ENCODE results near the gene KIAA1143. TPM values are rescaled to one million over a fixed set of nuclear protein-coding genes. Genes with fewer than 3 reads are reported as not detected.

The KIAA1143 gene
- total and polyA plus RNA-seq, 2 experiments from 2014 or later, result 49.2 to 63.9 TPM

GRCh38 chr3:44762170-44762677 is 805 bp upstream of the KIAA1143 start:
- Mint-ChIP-seq H3K4me1 (peaks cover 3% of the 10 kb centered on the region; the same call in 2 of the 3 replicates), H3K27ac (peak overlapping the region; percentile 100), H3K27me3 (ENCODE audit: insufficient read depth, low read depth, poor library complexity) (peaks cover 8% of the 10 kb centered on the region), H3K36me3 (ENCODE audit: low read depth) (peaks cover 78% of the 10 kb centered on the region), H3K4me3 (peak overlapping the region; percentile 93), H3K9me3 (peaks cover 59% of the 10 kb centered on the region)
- H3F3A ChIP-seq (replicated peaks; ENCODE audit: low read depth), result no peaks in the 10 kb centered on the region; the same call in 1 of the 2 replicates
- H3K79me2 ChIP-seq (replicated peaks; ENCODE audit: insufficient read depth), result peaks cover 92% of the 10 kb centered on the region
- peak overlapping the region; percentile 90 for H3K4me2 ChIP-seq
- peaks cover 4% of the 10 kb centered on the region; the same call in 1 of the 2 replicates for H3K9me2 ChIP-seq (ENCODE audit: insufficient read depth)
- peaks cover 20% of the 10 kb centered on the region for H3K36me3 ChIP-seq (ENCODE audit: insufficient read depth)
- DNase-seq (ENCODE audit: low spot score) (no peak), ATAC-seq (no peak)
- peak overlapping the region; percentile 84 for H2AFZ ChIP-seq
- H3K4me1 ChIP-seq (ENCODE audit: insufficient read depth), result no peaks in the 10 kb centered on the region; the same call in 1 of the 2 replicates
- H3K27me3 ChIP-seq (ENCODE audit: insufficient read depth), result no peaks in the 10 kb centered on the region
- TF ChIP-seq JUNB (IDR thresholded peaks at IDR 0.05; ENCODE audit: unreplicated experiment), result no peak
- no peak for TF ChIP-seq CTCF (conservative IDR thresholded peaks at IDR 0.05; ENCODE audit: low read depth in 2 of 2)
- no peak for TF ChIP-seq CREB1 (CRISPR knock-in tag; IDR thresholded peaks at IDR 0.05; ENCODE audit: low read depth)
- TF ChIP-seq POLR2AphosphoS5 (IDR thresholded peaks at IDR 0.05; ENCODE audit: low read depth), result no peak
- TF ChIP-seq STAT1 (IDR thresholded peaks at IDR 0.05; ENCODE audit: unreplicated experiment), result no peak
- TF ChIP-seq ETS1 (IDR thresholded peaks at IDR 0.05), result no peak
- no peak for TF ChIP-seq REST (IDR thresholded peaks at IDR 0.05; ENCODE audit: unreplicated experiment)
- no peak for TF ChIP-seq NANOG (IDR thresholded peaks at IDR 0.05; ENCODE audit: borderline replicate concordance)
- TF ChIP-seq ZNF331 (CRISPR knock-in tag; IDR thresholded peaks at IDR 0.05; ENCODE audit: low read depth), result no peak
- TF ChIP-seq ZNF462 (CRISPR knock-in tag; IDR thresholded peaks at IDR 0.05), result no peak
- no peak for TF ChIP-seq ZNF114 (CRISPR knock-in tag; IDR thresholded peaks at IDR 0.05)
- no peak for TF ChIP-seq EZH2phosphoT487 (IDR thresholded peaks at IDR 0.05; ENCODE audit: unreplicated experiment)
- no peak for TF ChIP-seq EZH2 (IDR thresholded peaks at IDR 0.05; ENCODE audit: low read depth, unreplicated experiment)
- 0 out of 2 replicates have a peak, but pooled peaks cover 4% of the 10 kb centered on the region for H4K20me1 ChIP-seq (replicated peaks; ENCODE audit: insufficient read depth)
- peak overlapping the region; percentile 98 for H3K27ac ChIP-seq (ENCODE audit: low read depth)
- peak overlapping the region; percentile 92 for H3K4me3 ChIP-seq
